Measurements from ENCODE around the gene PPP1R14D.

Gene PPP1R14D

DNA sequence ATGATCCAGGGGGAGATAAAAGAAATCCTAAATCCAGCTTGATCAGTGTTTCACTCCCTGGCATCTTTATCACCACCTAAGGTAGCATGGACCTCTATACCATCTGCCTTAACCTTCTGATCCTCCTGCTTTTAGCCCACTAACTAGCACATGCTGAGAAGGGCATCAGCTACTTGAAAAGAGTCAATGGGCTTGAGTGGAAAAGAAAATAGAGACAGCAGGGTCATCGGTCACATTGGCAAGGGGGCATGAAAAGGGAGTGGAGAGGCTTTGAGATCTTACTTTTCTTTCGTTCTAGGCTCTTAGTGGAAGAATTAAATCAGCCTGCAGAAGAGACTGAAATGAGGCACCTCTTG lies 21.9 kb downstream of the PPP1R14D start:
- CTCF ChIA-PET, result no interaction called here
- POLR2A ChIA-PET (ENCODE audit: low non-redundant PET), result interaction anchor here (0.5 to 1.5 kb wide), 3 partner anchors 28 to 46 kb away, joined by 4 to 10 read pairs (median 5); partner anchors contain the start of gene SPINT1
- H3K27ac ChIP-seq, result peak overlapping the region; percentile 89

DNA sequence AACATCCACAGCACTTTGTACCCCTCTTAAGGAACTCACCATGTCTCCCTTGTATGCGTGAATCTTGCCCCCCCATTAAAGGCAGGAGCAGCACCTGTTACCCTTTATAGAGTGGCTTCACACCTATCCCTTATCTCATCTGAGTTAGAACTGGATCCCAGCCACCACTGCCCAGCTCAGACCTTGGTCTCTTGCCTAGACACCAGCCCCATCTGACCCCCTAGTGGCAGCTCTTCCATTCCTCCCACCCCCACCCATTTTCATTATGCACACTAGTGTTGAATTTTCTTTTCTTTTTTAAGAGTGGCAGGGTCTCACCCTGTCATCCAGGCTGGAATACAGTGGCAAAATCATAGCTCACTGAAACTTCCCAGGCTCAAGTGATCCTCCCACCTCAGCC lies 24.8 kb downstream of the PPP1R14D start:
- DNase-seq (ENCODE audit: low spot score), result no peak
- ChIA-PET POLR2A (ENCODE audit: low non-redundant PET) (no interaction called here), CTCF (interaction anchor here (0.6 to 0.8 kb wide), 3 partner anchors 10 to 94 kb away, joined by 3 to 9 read pairs (median 3); no protein-coding TSS in a partner anchor)
- TF ChIP-seq, protein P1, sequence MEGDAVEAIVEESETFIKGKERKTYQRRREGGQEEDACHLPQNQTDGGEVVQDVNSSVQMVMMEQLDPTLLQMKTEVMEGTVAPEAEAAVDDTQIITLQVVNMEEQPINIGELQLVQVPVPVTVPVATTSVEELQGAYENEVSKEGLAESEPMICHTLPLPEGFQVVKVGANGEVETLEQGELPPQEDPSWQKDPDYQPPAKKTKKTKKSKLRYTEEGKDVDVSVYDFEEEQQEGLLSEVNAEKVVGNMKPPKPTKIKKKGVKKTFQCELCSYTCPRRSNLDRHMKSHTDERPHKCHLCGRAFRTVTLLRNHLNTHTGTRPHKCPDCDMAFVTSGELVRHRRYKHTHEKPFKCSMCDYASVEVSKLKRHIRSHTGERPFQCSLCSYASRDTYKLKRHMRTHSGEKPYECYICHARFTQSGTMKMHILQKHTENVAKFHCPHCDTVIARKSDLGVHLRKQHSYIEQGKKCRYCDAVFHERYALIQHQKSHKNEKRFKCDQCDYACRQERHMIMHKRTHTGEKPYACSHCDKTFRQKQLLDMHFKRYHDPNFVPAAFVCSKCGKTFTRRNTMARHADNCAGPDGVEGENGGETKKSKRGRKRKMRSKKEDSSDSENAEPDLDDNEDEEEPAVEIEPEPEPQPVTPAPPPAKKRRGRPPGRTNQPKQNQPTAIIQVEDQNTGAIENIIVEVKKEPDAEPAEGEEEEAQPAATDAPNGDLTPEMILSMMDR (conservative IDR thresholded peaks at IDR 0.05; ENCODE audit: low read depth), result no peak; the same call in 1 of the 2 replicates
- H3K27ac ChIP-seq, result no peak overlapping the region

More for the DNA sequence above, 21.9 kb downstream of the PPP1R14D start:
- no peak for DNase-seq (ENCODE audit: low spot score)
- TF ChIP-seq, protein P1 (conservative IDR thresholded peaks at IDR 0.05; ENCODE audit: low read depth), result no peak

DNA sequence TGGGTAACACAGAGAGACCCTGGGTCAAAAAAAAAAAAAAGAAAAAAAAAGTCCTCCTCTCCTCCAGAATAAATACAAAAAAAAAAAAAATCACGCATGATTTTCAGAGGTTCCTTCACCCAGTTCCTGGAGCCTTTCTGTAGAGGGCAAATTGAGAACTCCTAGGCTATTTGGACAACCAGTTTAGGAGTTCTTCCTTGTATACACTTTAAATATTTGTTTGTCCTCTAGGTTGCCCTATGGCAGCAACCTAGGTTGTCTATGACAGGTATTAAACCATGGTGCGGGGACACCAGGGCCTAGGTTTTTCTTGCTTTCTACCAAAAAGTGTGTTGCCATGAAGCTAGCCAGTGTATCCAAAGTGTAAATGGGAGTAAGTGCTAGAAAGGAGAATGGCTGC lies 25.4 kb downstream of the PPP1R14D start:
- no peak for DNase-seq (ENCODE audit: low spot score)
- TF ChIP-seq, protein P1 (conservative IDR thresholded peaks at IDR 0.05; ENCODE audit: low read depth), result no peak
- CTCF ChIA-PET, result no interaction called here
- no peak overlapping the region for H3K27ac ChIP-seq
- POLR2A ChIA-PET (ENCODE audit: low non-redundant PET), result no interaction called here

DNA sequence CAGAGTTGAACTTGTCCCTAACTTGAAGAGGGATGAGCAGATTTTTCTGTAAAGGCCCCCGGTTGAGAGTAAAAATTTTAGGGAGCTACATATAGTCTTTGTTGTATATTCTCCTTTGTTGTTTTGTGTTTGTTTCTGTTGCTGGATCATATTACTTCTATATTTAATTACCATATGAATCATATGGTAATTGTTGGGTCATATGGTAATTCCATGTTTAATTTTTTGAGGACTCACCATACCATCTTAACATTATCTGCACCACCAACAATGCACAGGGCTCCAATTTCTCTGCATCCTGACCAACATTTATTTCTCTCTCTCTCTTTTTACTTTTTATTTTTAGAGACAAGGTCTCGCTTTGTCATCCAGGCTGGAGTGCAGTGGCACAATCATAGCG lies 29.0 kb downstream of the PPP1R14D start:
- no peak for DNase-seq (ENCODE audit: low spot score)
- no peak overlapping the region for H3K27ac ChIP-seq
- TF ChIP-seq, protein P1 (conservative IDR thresholded peaks at IDR 0.05; ENCODE audit: low read depth), result no peak
- ChIA-PET POLR2A (ENCODE audit: low non-redundant PET) (no interaction called here), CTCF (interaction anchor here (0.6 kb wide), 1 partner anchor 55 kb away, joined by 8 read pairs; no protein-coding TSS in a partner anchor)

DNA sequence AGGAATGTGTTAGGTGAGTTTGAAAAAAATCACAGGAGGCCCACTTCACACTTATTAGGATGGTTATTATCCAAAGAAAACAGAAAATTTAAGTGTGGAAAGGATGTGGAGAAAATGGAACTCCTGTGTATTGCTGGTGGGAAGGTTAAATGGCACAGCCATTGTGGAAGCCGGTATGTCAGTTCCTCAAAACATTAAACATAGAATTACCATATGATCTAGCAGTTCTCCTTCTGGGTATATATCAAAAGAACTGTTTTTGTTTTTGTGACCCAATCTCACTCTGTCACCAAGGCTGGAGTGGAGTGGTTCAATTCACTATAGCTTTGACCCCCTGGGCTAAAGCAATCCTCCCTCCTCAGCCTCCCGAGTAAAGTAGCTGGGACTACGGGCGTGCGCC lies 32.0 kb downstream of the PPP1R14D start:
- peak overlapping the region; percentile 31 for H3K27ac ChIP-seq
- POLR2A ChIA-PET (ENCODE audit: low non-redundant PET), result no interaction called here
- TF ChIP-seq, protein P1 (conservative IDR thresholded peaks at IDR 0.05; ENCODE audit: low read depth), result no peak
- no peak for DNase-seq (ENCODE audit: low spot score)
- CTCF ChIA-PET, result interaction anchor here (1.2 kb wide), 1 partner anchor 62 kb away, joined by 5 read pairs; no protein-coding TSS in a partner anchor

DNA sequence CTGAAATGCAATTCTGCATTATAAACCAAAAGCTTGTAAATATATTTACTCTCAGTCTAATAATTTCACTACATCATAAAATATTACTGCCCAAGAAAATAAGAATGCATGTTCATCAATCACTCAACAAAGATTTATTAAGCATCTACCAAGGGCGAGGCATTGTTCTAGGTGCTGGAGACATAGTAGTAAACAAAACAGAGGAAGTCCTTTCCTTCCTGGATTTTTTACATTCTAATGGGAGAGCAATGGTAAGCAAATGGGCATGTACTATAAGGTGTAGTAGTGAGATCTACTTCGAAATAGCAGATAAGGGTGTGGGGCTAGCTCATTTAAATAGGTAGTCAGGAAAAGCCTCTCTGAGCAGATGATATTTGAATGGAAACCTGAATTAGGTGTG lies 32.5 kb downstream of the PPP1R14D start:
- ChIA-PET CTCF (no interaction called here), POLR2A (ENCODE audit: low non-redundant PET) (no interaction called here)
- DNase-seq (ENCODE audit: low spot score), result no peak
- TF ChIP-seq, protein P1 (conservative IDR thresholded peaks at IDR 0.05; ENCODE audit: low read depth), result no peak
- H3K27ac ChIP-seq, result no peak overlapping the region
